Spinal cord (tissue), 10 donors: ENCODE measurements around the gene CNTN1. TPM values are rescaled to one million over a fixed set of nuclear protein-coding genes. Genes with fewer than 3 reads are reported as not detected.
"Not testable (repeated sequence)": the region's sequence is repeated elsewhere in the genome, so short reads cannot be mapped to it uniquely, and the experiment has no call there.

Experiments used
- DNase-seq, 6 donors: peaks; one replicate each; pipeline versions ENCODE4 v3.0.0 to v3.0.0-alpha.2; 2013 to 2015; ENCODE audit warnings: low spot score in 6 of 6, low read depth in 4 of 6
- H3K27ac ChIP-seq: one replicate; pipeline ENCODE4 v1.5.1; 2013; ENCODE audit warnings: low read depth, low read length, control low read depth
- H3K27me3 ChIP-seq: one replicate; pipeline ENCODE4 v1.6.1; 2013; ENCODE audit warnings: low read length; ENCODE audit not compliant: control insufficient read depth, insufficient read depth
- H3K36me3 ChIP-seq: one replicate; pipeline ENCODE4 v1.6.1; 2013; ENCODE audit warnings: low read length; ENCODE audit not compliant: control insufficient read depth, insufficient read depth
- H3K4me1 ChIP-seq: one replicate; pipeline ENCODE4 v1.6.1; 2013; ENCODE audit warnings: low read length; ENCODE audit not compliant: control insufficient read depth, insufficient read depth
- H3K4me3 ChIP-seq: one replicate; pipeline ENCODE4 v1.5.1; 2013; ENCODE audit warnings: low read depth, low read length, control low read depth
- H3K9me3 ChIP-seq: one replicate; pipeline ENCODE4 v1.6.1; 2013; ENCODE audit warnings: low read length; ENCODE audit not compliant: control insufficient read depth, insufficient read depth
- WGBS: methylation state at CpG from one replicate; pipeline ENCODE4 v1.1.5; 2013; ENCODE audit warnings: missing lambda C conversion rate; ENCODE audit not compliant: insufficient coverage; 5-methylcytosine and 5-hydroxymethylcytosine counted together
- polyA plus RNA-seq, 2 donors: library from polyadenylated mRNA; unstranded; fragments of 120-200 nt; gene quantifications; one replicate each; pipeline ENCODE4 v1.2.1, GENCODE V29; 2013; ENCODE audit not compliant: insufficient read length in 2 of 2
- total RNA-seq, 2 donors: library from RNA; depleted of rRNA in 1 of 2; stranded (reverse); fragments of 120-200 nt in 1 of 2; fragments of >200 nt in 1 of 2; gene quantifications; one replicate each; pipeline versions ENCODE4 v1.2.3 to v1.2.4, GENCODE V29; 2013 to 2014
- donor health status: healthy.

The CNTN1 gene
- total and polyA plus RNA-seq, 4 donors, result 278 to 745 (median 389) TPM

GRCh38 chr12:41076114-41076513 lies 383.9 kb downstream of the CNTN1 start:
- Histone ChIP-seq H3K4me1 (no peaks in the 10 kb centered on the region), H3K4me3 (no peak overlapping the region), H3K27ac (no peak overlapping the region), H3K9me3 (peaks cover 5% of the 10 kb centered on the region), H3K36me3 (no peaks in the 10 kb centered on the region), H3K27me3 (no peaks in the 10 kb centered on the region)
- WGBS, result 80% methylated on average over 6 of the region's 7 CpGs
- no peak for DNase-seq

- not testable (repeated sequence) for H3K4me1 ChIP-seq, DNase-seq, H3K4me3 ChIP-seq, H3K9me3 ChIP-seq, H3K27me3 ChIP-seq, H3K27ac ChIP-seq, H3K36me3 ChIP-seq
- WGBS, result 0% methylated on average over 1 of the region's 1 CpG
Measured at GRCh38 chr12:41081241-41081640, 389.0 kb downstream of the CNTN1 start.

GRCh38 chr12:41089438-41089837 lies 397.2 kb downstream of the CNTN1 start:
- Histone ChIP-seq H3K36me3 (no peaks in the 10 kb centered on the region), H3K9me3 (no peaks in the 10 kb centered on the region), H3K27ac (no peak overlapping the region), H3K4me3 (no peak overlapping the region), H3K27me3 (no peaks in the 10 kb centered on the region), H3K4me1 (no peaks in the 10 kb centered on the region)
- DNase-seq, result no peak
- no CpG with 5 or more reads among the region's 2 CpGs for WGBS

DNA sequence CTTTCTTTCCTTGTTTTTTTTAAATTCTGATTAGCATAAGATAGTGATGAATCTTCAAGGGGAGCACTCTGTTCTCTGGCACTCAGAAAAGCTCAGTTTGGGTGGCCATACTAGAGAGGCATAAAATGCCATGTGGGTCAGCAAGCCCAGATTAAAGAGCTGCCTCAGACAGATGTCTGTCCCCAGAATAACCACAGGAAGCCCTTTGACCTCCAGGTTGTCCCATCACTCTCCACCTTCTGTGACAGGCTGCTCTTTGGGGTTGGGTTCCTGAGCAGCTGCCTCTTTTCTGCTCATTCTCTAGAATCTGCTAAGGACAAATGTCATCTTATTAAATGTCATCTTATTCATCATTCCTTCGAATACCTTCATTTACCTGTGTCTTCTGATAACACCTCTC lies 399.9 kb downstream of the CNTN1 start:
- no peaks in the 10 kb centered on the region for H3K4me1 ChIP-seq
- no peak for DNase-seq
- no peak overlapping the region for H3K4me3 ChIP-seq
- no CpG with 5 or more reads among the region's 1 CpG for WGBS
- H3K27ac ChIP-seq, result no peak overlapping the region
- no peaks in the 10 kb centered on the region for H3K9me3 ChIP-seq
- H3K27me3 ChIP-seq, result no peaks in the 10 kb centered on the region
- no peaks in the 10 kb centered on the region for H3K36me3 ChIP-seq

DNA sequence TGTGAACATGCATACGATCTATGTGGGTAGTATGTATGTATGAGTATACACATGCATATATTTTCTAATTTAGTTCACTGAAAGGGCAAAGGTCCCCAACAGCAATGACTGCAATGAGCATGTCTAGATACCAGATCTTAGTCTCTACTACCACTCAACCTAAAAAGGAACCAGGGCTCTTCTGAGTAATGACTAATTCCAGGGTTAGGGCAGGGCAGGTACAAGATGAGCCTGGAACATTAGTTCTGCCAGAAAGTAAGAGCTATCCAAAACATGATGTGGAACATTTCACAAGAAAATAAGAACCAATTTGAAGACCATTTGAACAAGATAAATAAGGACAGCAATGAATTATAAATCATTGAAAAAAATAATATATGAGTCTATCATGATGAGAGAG lies 404.6 kb downstream of the CNTN1 start:
- DNase-seq, result no peak
- no peaks in the 10 kb centered on the region for H3K4me1 ChIP-seq
- WGBS, result no CpG with 5 or more reads among the region's 1 CpG

GRCh38 chr12:41100572-41100971 lies 408.3 kb downstream of the CNTN1 start:
- H3K27ac ChIP-seq, result no peak overlapping the region
- DNase-seq, result no peak
- WGBS, result no CpG with 5 or more reads among the region's 1 CpG

More for the DNA sequence above, 404.6 kb downstream of the CNTN1 start:
- Histone ChIP-seq H3K27ac (no peak overlapping the region), H3K9me3 (no peaks in the 10 kb centered on the region), H3K27me3 (no peaks in the 10 kb centered on the region), H3K4me3 (no peak overlapping the region), H3K36me3 (no peaks in the 10 kb centered on the region)

DNA sequence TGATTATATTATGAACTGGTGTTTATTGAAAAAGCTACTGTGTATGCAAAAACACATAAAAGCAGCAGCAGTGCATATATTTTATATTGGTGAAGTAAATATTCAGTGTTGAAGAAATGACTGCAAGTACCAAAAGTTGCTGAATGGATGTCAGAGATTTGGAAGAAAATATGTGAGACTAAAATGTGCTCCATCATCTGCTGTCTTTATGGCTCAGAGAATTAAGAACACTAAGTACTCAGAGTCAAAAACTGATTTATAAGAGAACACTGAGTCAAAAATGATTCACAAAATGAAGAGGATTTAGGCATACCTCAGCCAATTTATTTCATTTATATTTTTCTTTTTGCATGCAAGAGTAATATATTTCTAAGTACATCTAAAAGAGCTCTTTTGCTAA lies 409.6 kb downstream of the CNTN1 start:
- H3K4me1 ChIP-seq, result no peaks in the 10 kb centered on the region
- peak in 1 of 6 donors; percentile 64 for DNase-seq
- no peak overlapping the region for H3K27ac ChIP-seq
- no peaks in the 10 kb centered on the region for H3K27me3 ChIP-seq
- H3K4me3 ChIP-seq, result no peak overlapping the region
- no peaks in the 10 kb centered on the region for H3K36me3 ChIP-seq
- no peaks in the 10 kb centered on the region for H3K9me3 ChIP-seq

More at GRCh38 chr12:41100572-41100971, 408.3 kb downstream of the CNTN1 start:
- Histone ChIP-seq H3K4me1 (no peaks in the 10 kb centered on the region), H3K9me3 (no peaks in the 10 kb centered on the region), H3K27me3 (no peaks in the 10 kb centered on the region), H3K36me3 (no peaks in the 10 kb centered on the region), H3K4me3 (no peak overlapping the region)

- no CpG with 5 or more reads among the region's 4 CpGs for WGBS
Measured at GRCh38 chr12:41103614-41104013, 411.4 kb downstream of the CNTN1 start.

GRCh38 chr12:41106315-41106714 lies 414.1 kb downstream of the CNTN1 start:
- Histone ChIP-seq H3K27me3 (no peaks in the 10 kb centered on the region), H3K4me3 (no peak overlapping the region), H3K36me3 (no peaks in the 10 kb centered on the region), H3K9me3 (no peaks in the 10 kb centered on the region), H3K4me1 (no peaks in the 10 kb centered on the region), H3K27ac (no peak overlapping the region)
- DNase-seq, result no peak
- WGBS, result 93% methylated on average over 3 of the region's 3 CpGs

More at GRCh38 chr12:41103614-41104013, 411.4 kb downstream of the CNTN1 start:
- Histone ChIP-seq H3K4me1 (no peaks in the 10 kb centered on the region), H3K4me3 (no peak overlapping the region), H3K27ac (no peak overlapping the region), H3K9me3 (no peaks in the 10 kb centered on the region), H3K27me3 (no peaks in the 10 kb centered on the region), H3K36me3 (no peaks in the 10 kb centered on the region)
- no peak for DNase-seq

- Histone ChIP-seq H3K36me3 (no peaks in the 10 kb centered on the region), H3K4me1 (no peaks in the 10 kb centered on the region), H3K4me3 (no peak overlapping the region), H3K27ac (no peak overlapping the region), H3K27me3 (no peaks in the 10 kb centered on the region), H3K9me3 (no peaks in the 10 kb centered on the region)
- WGBS, result 20% methylated on average over 1 of the region's 4 CpGs
- DNase-seq, result peak; percentile 9 to 93 (median 50)
Measured at GRCh38 chr12:41108032-41108431, 415.8 kb downstream of the CNTN1 start.
